GM21737 (cell line): Measurements from ENCODE around the gene CLMN.

Experiments
- ATAC-seq: cut with Tn5 transposase; IDR thresholded peaks from one replicate; pipeline ENCODE4 v1.9.1; 2021; ENCODE audit warnings: mild to moderate bottlenecking, moderate library complexity; ENCODE audit not compliant: unreplicated experiment

The CLMN gene

DNA sequence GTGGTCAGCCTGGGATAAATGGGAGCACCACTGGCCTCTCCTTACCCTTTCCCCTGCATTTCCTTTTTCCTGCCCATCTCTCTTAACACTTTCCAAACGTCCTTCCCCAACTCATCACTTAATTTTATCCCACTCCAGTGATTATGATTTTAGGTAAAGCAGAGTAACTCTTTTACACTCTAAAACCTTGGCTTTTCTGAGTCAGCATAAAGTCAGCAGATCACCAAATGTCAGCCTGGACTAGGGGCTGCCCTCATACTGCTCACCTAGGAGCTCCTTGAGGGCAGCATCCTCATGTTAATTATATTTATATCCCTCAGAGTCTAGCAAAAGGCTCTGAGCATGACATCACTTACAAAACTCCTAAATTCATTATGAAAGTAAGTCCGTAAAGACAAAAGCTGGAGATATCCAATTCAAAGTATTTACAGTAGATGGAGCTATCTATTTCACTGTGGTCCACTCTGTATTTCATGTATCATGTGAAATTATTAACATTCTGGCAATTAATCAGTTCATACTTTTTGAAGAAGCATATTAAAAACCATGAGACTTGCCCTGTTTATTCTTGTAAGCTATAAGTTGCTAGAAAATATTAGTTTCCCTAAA is 145.4 kb downstream of the CLMN start:
- no peak for ATAC-seq

DNA sequence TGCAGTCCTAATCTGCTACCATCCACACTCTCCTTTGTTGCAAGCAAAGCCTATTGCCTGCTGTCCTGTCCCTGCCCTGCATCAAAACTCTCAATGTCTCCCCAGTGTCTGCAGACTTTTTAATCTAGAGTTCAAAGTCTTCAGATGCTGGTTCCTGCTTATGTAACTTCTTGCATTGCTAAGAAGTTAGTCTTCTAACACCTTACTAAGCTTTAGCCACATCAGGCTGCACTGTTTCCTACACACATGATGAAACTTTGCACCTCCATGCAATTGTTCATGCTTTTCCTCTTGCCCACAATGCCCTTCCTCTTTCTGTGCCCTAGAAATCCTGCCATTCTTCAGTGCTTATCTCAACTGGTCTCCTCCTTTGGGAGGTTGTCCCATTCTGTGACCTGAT is 146.2 kb downstream of the CLMN start:
- no peak for ATAC-seq

DNA sequence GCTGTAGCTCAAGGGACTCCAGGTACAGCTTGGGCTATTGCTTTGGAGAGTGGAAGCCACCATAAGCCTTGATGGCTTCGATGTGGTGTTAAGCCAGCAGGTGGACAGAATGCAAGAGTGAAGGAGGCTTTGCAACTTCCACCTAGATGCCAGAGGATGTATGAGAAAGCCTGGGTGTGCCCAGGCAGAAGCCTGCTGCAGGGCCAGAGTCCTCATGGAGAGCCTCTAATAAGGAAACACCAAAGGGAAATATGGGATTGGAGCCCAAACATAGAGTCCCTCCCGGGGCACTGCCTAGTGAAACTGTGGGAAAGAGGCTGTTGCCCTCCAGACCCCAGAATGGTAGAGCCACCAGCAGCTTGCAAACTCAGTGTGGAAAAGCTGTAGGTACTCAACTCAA is 152.5 kb downstream of the CLMN start:
- no peak for ATAC-seq

DNA sequence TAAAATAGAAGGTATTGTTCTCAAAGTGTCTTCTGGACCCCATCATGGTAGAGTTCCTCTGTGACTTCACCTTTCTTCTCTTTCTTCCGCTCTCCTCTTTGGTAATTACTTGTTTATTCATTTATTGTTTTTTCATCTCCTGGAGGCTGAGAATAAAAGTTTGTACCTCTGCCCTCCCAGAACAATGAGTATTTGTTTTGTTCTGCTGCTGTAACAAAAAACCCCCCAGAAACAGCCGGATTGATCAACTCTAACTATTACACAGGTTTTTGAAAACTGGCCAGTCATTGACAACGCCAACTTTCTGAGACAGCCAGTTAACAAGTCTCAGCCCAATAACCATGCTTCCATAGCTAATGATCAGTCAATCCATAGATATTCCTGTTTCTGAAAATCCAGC is 154.2 kb downstream of the CLMN start:
- ATAC-seq, result no peak

DNA sequence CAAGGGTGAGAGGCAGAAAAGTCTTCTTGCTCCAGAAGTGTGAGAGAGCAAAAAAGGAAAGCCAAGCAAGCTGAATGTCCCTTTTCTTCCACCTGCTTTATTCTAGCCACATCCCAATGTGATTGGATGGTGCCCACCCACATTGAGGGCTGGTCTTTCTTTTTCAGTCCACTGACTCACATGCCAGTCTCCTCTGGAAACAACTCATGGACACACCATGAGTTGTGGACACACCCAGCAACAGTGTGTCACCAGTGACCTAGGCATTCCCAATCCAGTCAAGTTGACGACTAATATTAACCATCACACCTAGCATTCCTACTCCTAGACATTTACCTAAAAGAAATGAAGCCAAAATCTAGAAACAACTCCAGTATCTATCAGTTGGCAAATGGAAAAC is 155.2 kb downstream of the CLMN start:
- ATAC-seq, result no peak

DNA sequence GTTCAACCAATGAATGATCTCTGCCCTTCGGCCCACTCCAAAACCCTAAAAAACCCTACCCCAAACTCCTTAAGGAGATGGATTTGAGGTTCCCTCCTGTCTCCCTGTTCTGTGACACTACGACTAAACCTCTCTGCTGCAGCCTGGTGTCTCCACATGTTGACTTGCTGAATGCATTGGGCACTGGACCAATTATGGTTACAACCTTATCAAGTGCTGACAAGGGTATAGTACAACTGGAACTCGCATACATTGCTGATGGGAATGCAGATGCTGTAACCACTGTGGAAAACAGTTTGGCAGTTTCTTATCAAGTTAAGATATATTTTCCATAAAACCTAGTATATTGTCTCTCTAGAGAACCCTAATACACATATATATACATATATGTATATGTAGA is 156.0 kb downstream of the CLMN start:
- no peak for ATAC-seq

DNA sequence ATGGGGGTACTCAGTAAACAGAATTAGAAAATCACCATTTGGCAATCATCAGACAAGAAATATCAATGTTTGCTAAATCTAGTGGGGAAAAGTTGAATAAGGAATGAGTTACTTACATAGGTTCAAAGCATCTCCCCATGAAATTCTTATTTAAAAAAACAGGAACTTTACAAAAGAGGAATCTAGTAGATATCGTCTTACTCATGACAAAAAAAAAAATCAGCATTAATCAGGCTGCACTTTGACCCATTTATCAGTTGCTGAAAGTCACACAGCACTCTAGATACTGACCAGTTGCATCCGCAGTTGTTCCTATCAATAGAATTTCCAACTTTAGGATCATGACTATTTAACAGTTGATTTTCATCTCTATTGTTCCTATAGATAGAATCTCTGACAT is 156.6 kb downstream of the CLMN start:
- ATAC-seq, result no peak

DNA sequence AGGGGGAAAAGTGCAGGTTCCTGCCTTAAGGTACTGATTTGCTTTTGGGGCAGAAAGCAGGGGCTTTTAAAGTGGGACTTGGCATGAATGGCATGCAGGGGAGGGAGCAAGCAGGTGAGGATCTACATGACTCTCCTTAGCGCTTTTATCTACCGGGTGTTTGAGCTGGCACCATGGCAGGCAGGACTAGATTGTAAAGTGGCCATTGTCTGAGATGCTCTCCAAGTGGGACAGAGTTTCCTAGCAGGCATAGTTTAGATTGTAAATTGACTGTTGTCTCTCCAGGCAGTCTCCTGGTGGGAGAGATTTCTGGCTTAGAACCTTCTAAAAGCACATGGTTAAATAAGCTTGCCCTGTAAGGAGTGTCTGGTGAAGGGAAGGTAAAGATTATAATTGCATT is 157.1 kb downstream of the CLMN start:
- ATAC-seq, result no peak

DNA sequence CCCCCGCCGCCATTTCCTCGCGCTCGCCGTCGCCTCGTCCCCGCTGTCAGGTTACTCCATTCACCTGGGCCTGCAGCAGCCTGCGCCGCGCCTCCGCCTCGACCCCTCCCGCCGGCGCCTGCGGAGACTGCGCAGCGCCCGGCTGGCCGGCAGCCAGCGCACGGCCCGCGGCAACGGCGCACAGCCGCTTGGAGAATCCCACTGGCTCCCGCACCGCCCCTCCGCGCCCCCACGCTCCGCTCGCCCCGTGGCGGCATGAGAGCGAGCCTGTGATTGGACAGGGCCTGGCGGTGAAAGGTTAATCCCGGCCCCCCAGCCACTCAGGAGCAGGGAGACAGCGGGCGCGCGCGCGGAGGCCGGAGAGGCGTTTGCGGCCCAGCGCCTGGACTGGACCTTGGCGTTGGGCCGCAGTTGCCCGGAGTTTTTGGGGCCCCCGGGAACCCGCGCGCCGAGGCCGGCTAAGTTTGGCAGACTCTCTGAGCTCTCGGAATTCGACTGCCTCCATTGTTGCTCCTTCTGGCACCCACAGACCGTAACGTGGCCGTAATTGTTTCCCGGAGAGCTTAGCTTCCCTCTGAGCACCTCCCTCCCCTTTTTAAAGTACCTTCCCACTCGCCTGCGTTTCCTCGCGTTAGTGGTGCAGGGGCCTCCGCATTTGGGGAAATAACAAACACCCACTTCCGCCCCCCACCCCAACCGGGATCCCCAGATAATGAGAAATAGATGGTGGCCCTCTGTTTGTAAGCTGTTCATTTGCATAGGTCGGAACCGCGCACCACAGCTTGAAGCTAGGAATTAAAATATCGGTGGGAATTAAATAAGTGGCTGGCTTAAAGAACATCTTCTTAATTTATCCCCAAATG is 162.2 kb downstream of the CLMN start, which contains the start of gene DICER1:
TSS of gene DICER1 (minus strand) at position 203 of the 863 bp plus-strand sequence. CDS start 24,071 bp downstream, outside the sequence.
- ATAC-seq, result peak; percentile 73

DNA sequence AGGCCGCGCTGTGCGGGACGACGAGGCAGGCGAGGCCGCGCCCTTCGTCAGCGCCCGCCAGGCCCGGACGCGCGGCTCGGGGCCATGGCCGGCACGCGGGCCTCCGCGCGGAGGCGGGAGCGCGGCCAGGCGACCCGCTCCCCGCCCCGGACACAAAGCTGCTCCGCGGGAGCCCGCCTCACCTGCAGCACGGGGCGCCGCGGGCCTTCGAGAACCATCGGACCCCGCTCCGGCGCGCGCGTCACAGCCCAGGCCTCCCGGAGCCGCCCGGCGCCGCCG is 162.7 kb downstream of the CLMN start:
- ATAC-seq, result peak; percentile 32

DNA sequence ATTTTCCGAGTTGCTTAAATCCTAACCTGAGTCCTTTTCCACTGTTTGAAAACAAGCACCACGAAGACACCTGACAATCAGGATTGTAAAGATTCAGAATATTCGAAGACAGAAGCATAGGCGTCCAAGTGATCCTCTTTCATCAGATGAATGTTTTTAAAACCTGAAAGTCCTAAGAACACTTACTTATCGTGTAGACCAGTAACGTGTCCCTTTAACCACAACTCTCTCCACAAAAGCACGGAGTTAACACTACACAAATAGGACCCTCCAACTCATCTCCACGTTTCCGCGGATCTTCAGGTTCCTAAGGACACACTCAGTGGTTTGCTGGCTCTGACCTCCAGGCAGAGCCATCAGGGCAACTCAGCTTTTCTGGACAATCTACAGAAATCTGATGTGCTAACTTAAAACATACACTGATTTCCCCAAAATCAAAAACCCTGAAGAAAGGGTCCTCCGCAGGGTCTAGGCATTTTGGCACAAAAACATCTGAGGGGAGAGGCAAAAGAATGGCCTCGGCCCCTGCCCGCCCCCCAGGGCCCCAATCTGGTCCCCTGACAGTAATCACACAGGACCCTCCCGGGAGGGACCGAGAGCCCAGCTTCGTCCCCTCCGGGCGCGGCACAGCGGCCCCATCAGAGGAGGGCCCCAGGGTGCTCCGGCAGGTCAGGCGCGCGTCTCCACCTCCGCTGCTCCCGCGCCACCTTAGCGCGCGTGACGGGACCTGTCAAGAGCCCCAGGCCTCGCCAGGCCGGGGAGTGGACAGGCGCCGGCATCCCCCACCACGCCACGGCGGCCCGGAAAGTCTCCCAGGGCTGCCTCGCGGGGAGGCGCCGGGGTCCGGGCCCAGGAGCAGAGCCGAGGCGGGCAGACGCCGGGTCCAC is 163.3 kb downstream of the CLMN start:
- peak; percentile 32 for ATAC-seq

DNA sequence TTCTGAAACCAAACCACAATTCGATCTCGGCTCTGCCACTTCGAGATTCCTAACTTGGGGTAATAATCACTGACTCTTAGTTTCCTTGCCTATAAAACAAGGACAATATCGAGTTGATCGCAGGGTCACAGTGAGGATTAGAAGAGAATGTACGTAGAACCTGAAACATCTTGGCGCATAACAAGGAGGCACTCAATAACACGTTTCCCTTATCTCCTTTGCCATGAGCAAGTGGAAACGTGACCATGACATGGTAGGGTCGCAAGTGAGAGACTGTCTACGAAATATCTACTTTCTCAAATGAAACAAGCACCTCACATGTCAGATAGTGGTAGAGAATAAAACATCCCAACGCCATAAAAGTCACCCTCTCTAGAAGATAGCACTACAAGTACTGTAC is 164.7 kb downstream of the CLMN start:
- ATAC-seq, result no peak

DNA sequence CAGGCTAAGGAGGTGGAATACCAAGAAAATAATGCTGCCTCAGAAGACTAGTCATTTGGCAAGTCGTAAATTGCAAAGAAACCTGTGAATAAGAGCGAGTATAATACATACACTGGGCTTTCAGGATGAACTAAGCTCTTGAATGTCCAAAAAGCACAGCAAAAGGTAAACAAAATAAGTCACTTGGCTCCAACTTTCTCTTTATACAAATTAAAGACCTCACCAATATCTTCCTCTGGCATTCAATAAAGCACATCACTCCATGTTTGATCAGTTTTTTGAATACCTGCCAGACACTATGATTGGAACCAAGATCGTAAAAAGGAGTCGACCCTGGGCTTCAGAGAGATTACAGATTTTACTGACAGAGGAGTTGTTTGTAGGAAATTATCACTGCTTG is 165.8 kb downstream of the CLMN start:
- no peak for ATAC-seq

DNA sequence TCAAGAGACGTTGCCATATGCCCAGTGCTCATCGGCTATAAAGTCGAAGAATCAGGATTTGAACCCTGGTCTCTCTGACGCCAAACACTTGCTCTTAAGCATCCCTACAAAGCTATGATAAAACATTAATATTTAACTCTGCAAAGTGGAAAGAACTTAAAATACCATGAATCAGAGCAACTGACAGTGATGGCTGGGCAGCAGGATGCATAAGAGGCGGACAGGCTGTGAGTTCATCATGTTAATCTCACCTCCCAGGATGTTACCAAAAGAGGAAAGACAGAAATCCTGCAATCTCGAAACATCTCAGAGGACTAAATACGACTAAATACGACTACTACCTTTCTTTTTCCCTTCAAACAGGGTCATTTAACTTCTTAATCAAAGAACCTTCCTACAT is 168.1 kb downstream of the CLMN start:
- no peak for ATAC-seq

DNA sequence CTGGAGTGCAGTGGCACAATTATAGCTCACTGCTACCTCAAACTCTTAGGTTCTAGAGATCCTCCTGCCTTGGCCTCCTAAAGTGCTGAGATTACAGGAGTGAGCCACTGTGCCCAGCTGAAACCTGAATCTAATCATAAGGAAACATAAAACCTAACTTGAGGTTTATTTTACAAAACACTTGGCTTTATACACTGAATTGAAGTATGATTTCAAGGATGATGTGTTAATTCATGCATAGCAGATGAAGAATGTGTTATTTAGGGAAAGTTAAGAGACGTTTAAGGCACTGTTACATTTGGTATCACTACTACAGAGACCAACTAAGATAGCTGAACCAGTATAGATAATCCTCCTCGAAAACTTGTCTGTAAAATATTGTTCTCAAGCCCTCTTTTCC is 168.8 kb downstream of the CLMN start:
- no peak for ATAC-seq

DNA sequence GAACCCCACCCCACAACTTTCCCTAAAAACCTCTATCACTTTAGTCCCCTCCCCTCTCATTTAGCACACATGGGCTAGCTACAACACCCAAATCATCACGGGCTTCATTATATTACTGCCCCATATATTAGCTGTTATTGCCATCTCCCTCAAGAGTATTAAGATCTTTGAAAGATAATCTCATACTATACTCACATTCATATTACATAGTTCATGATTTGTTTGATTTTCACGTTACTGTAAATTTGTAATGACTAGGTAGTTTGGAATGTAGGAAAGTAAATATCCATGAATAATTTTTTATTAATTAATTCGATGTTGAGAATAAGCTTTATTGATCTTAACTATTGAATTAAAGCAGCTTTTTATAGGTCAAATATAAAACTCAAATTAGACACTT is 170.3 kb downstream of the CLMN start:
- ATAC-seq, result no peak

DNA sequence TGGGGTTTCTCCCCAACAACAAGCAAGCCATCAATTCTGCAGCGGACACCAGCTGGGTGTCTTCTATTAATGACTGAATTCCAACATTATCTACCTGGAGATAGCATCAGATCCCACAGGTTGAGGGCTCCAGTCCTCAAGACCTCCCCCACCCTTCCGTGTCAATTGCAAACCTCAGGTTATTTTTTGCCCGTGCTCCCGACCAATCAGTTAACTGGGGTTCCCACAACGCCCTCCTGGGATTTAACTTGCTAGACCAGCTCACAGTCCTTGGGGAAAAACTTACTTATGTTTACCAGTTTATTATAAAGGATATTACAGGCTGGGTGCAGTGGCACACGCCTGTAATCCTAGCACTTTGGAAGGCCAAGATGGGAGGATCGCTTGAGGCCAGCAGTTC is 172.1 kb downstream of the CLMN start:
- ATAC-seq, result no peak

DNA sequence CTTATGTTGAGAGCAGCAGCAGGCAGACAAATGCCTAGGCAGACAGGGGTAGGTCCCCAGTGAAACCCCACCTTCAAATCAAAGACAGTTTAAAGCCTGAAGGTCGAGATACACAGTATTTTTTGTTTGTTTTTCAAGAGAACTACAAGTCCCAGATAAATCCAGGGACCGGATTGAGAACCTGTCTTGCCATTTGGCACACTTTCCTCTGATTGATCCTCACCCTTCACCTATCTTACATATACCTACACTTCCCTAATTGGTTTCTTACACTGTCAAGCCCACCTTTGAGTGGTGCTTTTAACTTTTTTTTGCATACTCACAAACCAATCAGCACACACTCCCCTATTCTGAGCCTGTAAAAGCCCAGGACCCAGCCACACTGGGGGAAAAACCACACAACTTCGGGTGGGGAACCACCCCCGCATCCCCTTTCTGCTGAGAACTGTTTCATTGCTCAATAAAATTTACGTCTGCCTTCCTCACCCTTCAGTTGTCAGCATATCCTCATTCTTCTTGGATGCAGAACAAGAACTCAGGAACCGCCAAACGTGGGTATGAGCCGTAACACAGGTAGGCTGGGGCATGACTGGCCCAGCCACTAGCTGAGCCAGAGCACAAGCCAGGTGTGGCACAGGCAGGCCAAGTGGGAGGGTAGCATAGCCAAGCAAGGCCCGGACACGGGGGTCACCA is 173.5 kb downstream of the CLMN start:
- no peak for ATAC-seq

DNA sequence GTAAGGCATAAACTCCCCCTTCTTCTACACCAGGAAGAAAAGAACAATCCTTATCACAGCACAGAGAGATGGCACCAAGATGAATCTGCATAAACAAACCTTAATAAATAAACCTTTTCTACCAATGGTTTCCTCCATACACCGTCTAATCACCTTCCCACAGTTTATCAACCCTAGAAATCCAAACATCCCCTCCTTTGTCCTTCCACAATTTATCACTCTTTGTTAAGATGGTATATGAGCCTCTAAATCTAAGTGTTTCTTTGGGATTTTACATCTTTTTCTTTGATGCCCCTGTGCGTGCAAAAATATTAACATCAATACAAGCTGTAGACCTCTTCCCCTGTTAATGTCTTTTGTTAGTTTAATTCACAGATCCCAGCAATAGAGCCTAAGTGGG is 174.9 kb downstream of the CLMN start:
- no peak for ATAC-seq

DNA sequence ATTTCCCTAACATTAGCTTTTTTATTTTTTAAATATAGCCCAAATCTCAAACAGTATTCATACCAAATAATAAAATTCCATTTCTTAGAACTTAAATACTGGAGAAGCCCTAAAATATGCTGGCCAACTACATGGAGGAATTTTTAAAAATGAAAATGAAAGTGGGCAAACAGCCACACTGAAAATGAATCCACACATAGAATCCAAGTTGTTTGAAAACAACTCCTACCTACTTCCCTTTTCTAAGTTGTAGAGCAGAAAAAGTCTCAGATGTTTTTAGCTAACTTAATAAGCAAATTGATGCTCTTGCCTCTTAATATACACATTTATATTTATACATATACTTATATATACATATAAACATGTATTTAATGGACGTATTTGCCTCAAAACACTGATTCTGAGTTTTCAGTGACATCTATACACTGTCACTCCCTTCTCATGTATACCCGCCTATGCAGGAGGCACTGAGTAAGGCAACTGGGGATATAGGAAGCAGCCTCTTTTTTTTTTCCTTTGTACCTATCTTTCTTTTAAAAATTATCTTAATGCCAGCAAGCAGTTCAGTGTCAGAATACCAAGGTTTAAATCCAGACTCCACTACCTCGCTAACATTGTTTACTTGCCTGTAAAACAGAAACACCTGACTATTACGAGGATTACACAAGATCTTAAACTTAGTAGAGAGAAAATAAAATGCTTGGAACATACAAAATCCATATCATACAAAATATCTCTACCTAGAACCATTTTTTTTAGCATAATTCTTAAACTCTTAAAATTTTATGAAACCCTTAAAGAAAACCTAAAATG is 175.7 kb downstream of the CLMN start:
- ATAC-seq, result no peak
